GM18870 (cell line): ENCODE data around the gene KCNMB1.

Experiments used
- ATAC-seq: cut with Tn5 transposase; IDR thresholded peaks from one replicate; pipeline ENCODE4 v1.9.1; 2021; ENCODE audit warnings: moderate library complexity; ENCODE audit not compliant: unreplicated experiment

KCNMB1 gene

GRCh38 chr5:170388818-170389549 lies at the start of gene KCNMB1:
KCNMB1 (minus strand) TSS chr5:170389367; CDS start chr5:170385447, 3,920 bp downstream.
- no peak for ATAC-seq

- ATAC-seq, result no peak
These were observed 49.4 kb upstream of the KCNMB1 start for GRCh38 chr5:170438581-170438980.

- ATAC-seq, result no peak
These were observed 48.6 kb upstream of the KCNMB1 start for GRCh38 chr5:170437621-170438375.

- ATAC-seq, result no peak
These were observed 47.2 kb upstream of the KCNMB1 start for GRCh38 chr5:170436335-170436734.

- no peak for ATAC-seq
These were observed 45.9 kb upstream of the KCNMB1 start for GRCh38 chr5:170434966-170435605.

- ATAC-seq, result no peak
These were observed 43.5 kb upstream of the KCNMB1 start for GRCh38 chr5:170432669-170433068.

- ATAC-seq, result no peak
These were observed 42.4 kb upstream of the KCNMB1 start for GRCh38 chr5:170431571-170431970.

- no peak for ATAC-seq
These were observed 41.8 kb upstream of the KCNMB1 start for GRCh38 chr5:170430866-170431437.

GRCh38 chr5:170430256-170430655 lies 41.1 kb upstream of the KCNMB1 start:
- ATAC-seq, result no peak

- ATAC-seq, result no peak
These were observed 39.8 kb upstream of the KCNMB1 start for GRCh38 chr5:170429014-170429413.

GRCh38 chr5:170427672-170428236 lies 38.6 kb upstream of the KCNMB1 start:
- ATAC-seq, result no peak

- ATAC-seq, result no peak
These were observed 37.6 kb upstream of the KCNMB1 start for GRCh38 chr5:170426786-170427185.

- ATAC-seq, result no peak
These were observed 37.1 kb upstream of the KCNMB1 start for GRCh38 chr5:170426149-170426767.

- ATAC-seq, result no peak
These were observed 36.6 kb upstream of the KCNMB1 start for GRCh38 chr5:170425731-170426130.

- ATAC-seq, result no peak
These were observed 35.5 kb upstream of the KCNMB1 start for GRCh38 chr5:170424629-170425028.

- no peak for ATAC-seq
These were observed 34.5 kb upstream of the KCNMB1 start for GRCh38 chr5:170423692-170424091.

- ATAC-seq, result no peak
These were observed 32.7 kb upstream of the KCNMB1 start for GRCh38 chr5:170421826-170422225.

GRCh38 chr5:170420806-170421412 lies 31.7 kb upstream of the KCNMB1 start:
- ATAC-seq, result no peak

- no peak for ATAC-seq
These were observed 30.5 kb upstream of the KCNMB1 start for GRCh38 chr5:170419643-170420042.

GRCh38 chr5:170418736-170419135 lies 29.6 kb upstream of the KCNMB1 start:
- no peak for ATAC-seq
